HAP-1 (cell line): ENCODE measurements around the gene ATE1.
"Not testable (repeated sequence)": the region's sequence is repeated elsewhere in the genome, so short reads cannot be mapped to it uniquely, and the experiment has no call there.

ENCODE experiments used
- DNase-seq, 2 experiments: peaks; one replicate each; pipeline ENCODE4 v3.0.0-alpha.2; 2016 to 2020; ENCODE audit warnings: low spot score in 2 of 2
- H3K27me3 ChIP-seq: fragments of 250-450 bp; sonication (Bioruptor Pico); 2 replicates; pipeline ENCODE4 v1.5.1; 2020; ENCODE audit warnings: low read depth, mild to moderate bottlenecking, moderate library complexity
- H3K36me3 ChIP-seq: fragments of 250-450 bp; sonication (Bioruptor Pico); replicated peaks from 2 replicates; pipeline ENCODE4 v1.5.1; 2020; ENCODE audit warnings: mild to moderate bottlenecking
- H3K4me1 ChIP-seq: fragments of 250-450 bp; sonication (Bioruptor Pico); 2 replicates; pipeline ENCODE4 v1.5.1; 2020; ENCODE audit warnings: mild to moderate bottlenecking
- H3K4me3 ChIP-seq: fragments of 250-450 bp; sonication (Bioruptor Pico); 2 replicates; pipeline ENCODE4 v1.5.1; 2020; ENCODE audit warnings: mild to moderate bottlenecking, moderate library complexity
- H3K9me3 ChIP-seq: fragments of 250-450 bp; sonication (Bioruptor Pico); 2 replicates; pipeline ENCODE4 v1.5.1; 2020; ENCODE audit warnings: mild to moderate bottlenecking, moderate library complexity
- in situ Hi-C: fragments of 300-500 bp; cut with MboI; formaldehyde crosslinking; loops from 3 replicates; pipeline ENCODE4 v1.14.3; 2020; ENCODE audit warnings: low sequenced_read_pairs, inconsistent platforms, mixed read lengths

ATE1 gene

GRCh38 chr10:121830101-121830500 is 97.7 kb downstream of the ATE1 start:
- in situ Hi-C loops = no loop called here

GRCh38 chr10:121828045-121828444 is 99.8 kb downstream of the ATE1 start:
- in situ Hi-C loops = no loop called here
- peaks cover 13% of the 10 kb centered on the region for H3K4me1 ChIP-seq
- no peak for DNase-seq
- no peaks in the 10 kb centered on the region for H3K9me3 ChIP-seq
- no peak overlapping the region for H3K4me3 ChIP-seq
- H3K36me3 ChIP-seq = no peaks in the 10 kb centered on the region
- no peaks in the 10 kb centered on the region for H3K27me3 ChIP-seq

More at GRCh38 chr10:121830101-121830500, 97.7 kb downstream of the ATE1 start:
- no peak for DNase-seq
- Histone ChIP-seq H3K36me3 (no peaks in the 10 kb centered on the region), H3K4me1 (peaks cover 7% of the 10 kb centered on the region), H3K4me3 (no peak overlapping the region), H3K9me3 (no peaks in the 10 kb centered on the region), H3K27me3 (no peaks in the 10 kb centered on the region)

- DNase-seq, H3K9me3 ChIP-seq, H3K27me3 ChIP-seq, in situ Hi-C loops, H3K4me1 ChIP-seq, H3K36me3 ChIP-seq, H3K4me3 ChIP-seq: not testable (repeated sequence)
Observed at GRCh38 chr10:121826773-121827172, 101.1 kb downstream of the ATE1 start.

GRCh38 chr10:121823993-121824463 is 103.8 kb downstream of the ATE1 start:
- H3K4me1 ChIP-seq = peaks cover 9% of the 10 kb centered on the region
- peak; percentile 22 to 53 for DNase-seq
- no peaks in the 10 kb centered on the region for H3K9me3 ChIP-seq
- in situ Hi-C loops = loop anchor here (5.0 kb wide), 1 partner anchor 63 kb away; no protein-coding TSS in a partner anchor
- H3K27me3 ChIP-seq = no peaks in the 10 kb centered on the region
- H3K36me3 ChIP-seq = no peaks in the 10 kb centered on the region
- H3K4me3 ChIP-seq = no peak overlapping the region

GRCh38 chr10:121822724-121823123 is 105.1 kb downstream of the ATE1 start:
- Histone ChIP-seq H3K27me3 (no peaks in the 10 kb centered on the region), H3K9me3 (no peaks in the 10 kb centered on the region), H3K36me3 (no peaks in the 10 kb centered on the region), H3K4me1 (peaks cover 15% of the 10 kb centered on the region), H3K4me3 (no peak overlapping the region)
- DNase-seq = no peak
- in situ Hi-C loops = loop anchor here (5.0 kb wide), 1 partner anchor 65 kb away; no protein-coding TSS in a partner anchor

GRCh38 chr10:121822180-121822579 is 105.7 kb downstream of the ATE1 start:
- H3K9me3 ChIP-seq = no peaks in the 10 kb centered on the region
- H3K4me1 ChIP-seq = peaks cover 15% of the 10 kb centered on the region
- H3K4me3 ChIP-seq = no peak overlapping the region
- in situ Hi-C loops = loop anchor here (5.0 kb wide), 1 partner anchor 65 kb away; no protein-coding TSS in a partner anchor
- H3K27me3 ChIP-seq = no peaks in the 10 kb centered on the region
- no peak for DNase-seq
- H3K36me3 ChIP-seq = no peaks in the 10 kb centered on the region

- in situ Hi-C loops = no loop called here
- no peaks in the 10 kb centered on the region for H3K9me3 ChIP-seq
- no peaks in the 10 kb centered on the region for H3K27me3 ChIP-seq
- H3K4me3 ChIP-seq = no peak overlapping the region
- DNase-seq = peak in 1 of 2 experiments; percentile 62
- H3K36me3 ChIP-seq = no peaks in the 10 kb centered on the region
- peaks cover 15% of the 10 kb centered on the region for H3K4me1 ChIP-seq
Observed at GRCh38 chr10:121819049-121819448, 108.8 kb downstream of the ATE1 start.

GRCh38 chr10:121818599-121818998 is 109.2 kb downstream of the ATE1 start:
- Histone ChIP-seq H3K4me3 (no peak overlapping the region), H3K9me3 (no peaks in the 10 kb centered on the region), H3K27me3 (no peaks in the 10 kb centered on the region), H3K36me3 (no peaks in the 10 kb centered on the region), H3K4me1 (peaks cover 17% of the 10 kb centered on the region; the same call in 1 of the 2 replicates)
- DNase-seq = no peak
- in situ Hi-C loops = no loop called here

GRCh38 chr10:121816197-121816596 is 111.6 kb downstream of the ATE1 start:
- H3K4me1 ChIP-seq = peaks cover 22% of the 10 kb centered on the region
- DNase-seq = no peak
- H3K4me3 ChIP-seq = no peak overlapping the region
- in situ Hi-C loops = no loop called here
- H3K9me3 ChIP-seq = no peaks in the 10 kb centered on the region
- no peaks in the 10 kb centered on the region for H3K36me3 ChIP-seq
- H3K27me3 ChIP-seq = no peaks in the 10 kb centered on the region

- H3K4me1 ChIP-seq = peaks cover 19% of the 10 kb centered on the region
- in situ Hi-C loops = no loop called here
- DNase-seq = no peak
- H3K36me3 ChIP-seq = no peaks in the 10 kb centered on the region
- H3K9me3 ChIP-seq = no peaks in the 10 kb centered on the region
- no peaks in the 10 kb centered on the region for H3K27me3 ChIP-seq
- no peak overlapping the region for H3K4me3 ChIP-seq
Observed at GRCh38 chr10:121813857-121814256, 114.0 kb downstream of the ATE1 start.

- Histone ChIP-seq H3K36me3 (no peaks in the 10 kb centered on the region), H3K4me3 (no peak overlapping the region), H3K9me3 (no peaks in the 10 kb centered on the region), H3K27me3 (no peaks in the 10 kb centered on the region), H3K4me1 (peaks cover 15% of the 10 kb centered on the region)
- in situ Hi-C loops = no loop called here
- DNase-seq = no peak
Observed at GRCh38 chr10:121813211-121813815, 114.5 kb downstream of the ATE1 start.

GRCh38 chr10:121812031-121812430 is 115.8 kb downstream of the ATE1 start:
- Histone ChIP-seq H3K9me3 (no peaks in the 10 kb centered on the region), H3K27me3 (no peaks in the 10 kb centered on the region), H3K4me3 (no peak overlapping the region), H3K4me1 (peaks cover 15% of the 10 kb centered on the region), H3K36me3 (no peaks in the 10 kb centered on the region)
- no peak for DNase-seq
- in situ Hi-C loops = no loop called here

GRCh38 chr10:121811386-121811785 is 116.4 kb downstream of the ATE1 start:
- Histone ChIP-seq H3K27me3 (no peaks in the 10 kb centered on the region), H3K36me3 (no peaks in the 10 kb centered on the region), H3K4me1 (peaks cover 15% of the 10 kb centered on the region), H3K4me3 (no peak overlapping the region), H3K9me3 (no peaks in the 10 kb centered on the region)
- no peak for DNase-seq
- in situ Hi-C loops = no loop called here

- no peaks in the 10 kb centered on the region for H3K9me3 ChIP-seq
- in situ Hi-C loops = no loop called here
- no peak overlapping the region for H3K4me3 ChIP-seq
- no peaks in the 10 kb centered on the region for H3K27me3 ChIP-seq
- DNase-seq = no peak
- H3K4me1 ChIP-seq = peaks cover 10% of the 10 kb centered on the region
- H3K36me3 ChIP-seq = no peaks in the 10 kb centered on the region
Observed at GRCh38 chr10:121808835-121809234, 119.0 kb downstream of the ATE1 start.

GRCh38 chr10:121804460-121804859 is 123.4 kb downstream of the ATE1 start:
- H3K4me3 ChIP-seq = no peak overlapping the region
- in situ Hi-C loops = no loop called here
- DNase-seq = no peak

More at GRCh38 chr10:121804460-121804859, 123.4 kb downstream of the ATE1 start:
- peaks cover 25% of the 10 kb centered on the region for H3K4me1 ChIP-seq
- H3K27me3 ChIP-seq = no peaks in the 10 kb centered on the region
- H3K9me3 ChIP-seq = no peaks in the 10 kb centered on the region
- no peaks in the 10 kb centered on the region for H3K36me3 ChIP-seq
